Measurements from ENCODE around the gene SELENOF. TPM values are rescaled to one million over a fixed set of nuclear protein-coding genes. Genes with fewer than 3 reads are reported as not detected.

SELENOF gene
- total RNA-seq, 4 donors from 2014 or later, result 32.0 to 130 (median 77.9) TPM

DNA sequence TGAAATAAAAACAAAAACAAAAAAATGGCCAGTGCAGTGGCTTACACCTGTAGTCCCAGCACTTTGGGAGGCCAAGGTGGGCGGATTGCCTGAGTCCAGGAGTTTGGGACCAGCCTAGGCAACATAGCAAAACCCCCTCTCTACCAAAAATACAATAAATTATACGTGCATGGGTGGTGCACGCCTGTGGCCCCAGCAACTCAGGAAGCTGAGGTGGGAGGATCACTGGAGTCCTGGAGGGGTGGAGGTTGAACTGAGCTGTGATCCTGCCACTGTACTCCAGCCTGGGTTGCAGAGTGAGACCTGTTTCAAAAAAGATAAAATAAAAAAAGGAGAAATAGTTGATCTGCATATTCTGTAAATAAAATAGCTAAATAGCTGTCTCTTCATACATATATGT, 41.8 kb upstream of the SELENOF start:
- Histone ChIP-seq H3K27me3 (no peaks in the 10 kb centered on the region), H3K4me1 (peaks cover 0 to 6% (median 0%) of the 10 kb centered on the region in 4 donors), H3K36me3 (no peaks in the 10 kb centered on the region), H3K4me3 (no peak overlapping the region), H3K9me3 (no peaks in the 10 kb centered on the region), H3K27ac (no peak overlapping the region)
- intact Hi-C loops (cut with DNase I; ENCODE audit: low total_unique reads) (loop anchor here (10.0 kb wide), 1 partner anchor 121 kb away; no protein-coding TSS in a partner anchor), in situ Hi-C loops (cut with MboI; ENCODE audit: low pct_ligation_motif_present in 1 of 4, low pct_unique_long_range_greater_than_20kb in 1 of 4, low sequenced_read_pairs in 3 of 4) (loop anchor here in 3 of 4 donors (10.0 to 25.0 kb wide), 2 partner anchors 111 to 118 kb away; no protein-coding TSS in a partner anchor)
- no peak for TF ChIP-seq POLR2AphosphoS5 (IDR thresholded peaks at IDR 0.05)
- no peak for TF ChIP-seq EP300 (IDR thresholded peaks at IDR 0.05; ENCODE audit: low read depth)
- no peak for TF ChIP-seq POLR2A (IDR thresholded peaks at IDR 0.05)
- TF ChIP-seq CTCF (IDR thresholded peaks at IDR 0.05), result no peak
- DNase-seq, result no peak
- WGBS, 2 donors (ENCODE audit: low coverage in 1 of 2), result 86 to 90% methylated on average over 3 of the region's 3 CpGs

DNA sequence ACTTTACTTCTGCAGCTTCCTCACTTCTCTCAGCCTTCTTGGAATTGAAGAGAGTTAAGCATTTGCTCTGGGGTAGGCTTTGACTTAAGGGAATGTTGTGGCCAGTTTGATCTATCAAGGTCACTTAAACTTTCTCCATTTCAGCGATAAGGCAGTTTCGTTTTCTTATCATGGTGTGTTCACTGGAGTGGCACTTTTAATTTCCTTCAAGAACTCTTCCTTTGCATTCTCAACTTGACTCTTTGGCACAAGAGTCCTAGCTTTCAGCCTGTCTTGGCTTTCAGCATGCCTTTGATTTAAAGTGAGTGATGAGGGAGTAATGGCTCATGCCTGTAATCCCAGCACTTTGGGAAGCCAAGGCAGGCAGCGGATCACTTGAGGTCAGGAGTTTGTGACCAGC, 39.2 kb upstream of the SELENOF start:
- WGBS, 2 donors (ENCODE audit: low coverage in 1 of 2), result 86 to 88% methylated on average over 2 to 3 of the region's 3 CpGs
- in situ Hi-C loops (cut with MboI; ENCODE audit: low pct_ligation_motif_present in 1 of 4, low pct_unique_long_range_greater_than_20kb in 1 of 4, low sequenced_read_pairs in 3 of 4), result loop anchor here in 3 of 4 donors (10.0 to 25.0 kb wide), 2 partner anchors 108 to 116 kb away; no protein-coding TSS in a partner anchor
- intact Hi-C loops (cut with DNase I; ENCODE audit: low total_unique reads), result loop anchor here (10.0 kb wide), 1 partner anchor 118 kb away; no protein-coding TSS in a partner anchor
- Histone ChIP-seq H3K4me1 (peaks cover 0 to 6% (median 0%) of the 10 kb centered on the region in 4 donors), H3K27me3 (no peaks in the 10 kb centered on the region), H3K4me3 (no peak overlapping the region), H3K9me3 (no peaks in the 10 kb centered on the region), H3K36me3 (no peaks in the 10 kb centered on the region), H3K27ac (no peak overlapping the region)
- DNase-seq, result no peak
- TF ChIP-seq POLR2A (IDR thresholded peaks at IDR 0.05), result no peak

- Histone ChIP-seq H3K4me3 (no peak overlapping the region), H3K27me3 (no peaks in the 10 kb centered on the region), H3K4me1 (no peaks in the 10 kb centered on the region), H3K36me3 (no peaks in the 10 kb centered on the region), H3K9me3 (no peaks in the 10 kb centered on the region), H3K27ac (no peak overlapping the region)
- DNase-seq, result no peak
- no peak for TF ChIP-seq POLR2A (IDR thresholded peaks at IDR 0.05)
- no peak for TF ChIP-seq EP300 (IDR thresholded peaks at IDR 0.05; ENCODE audit: low read depth)
- no peak for TF ChIP-seq CTCF (IDR thresholded peaks at IDR 0.05)
- TF ChIP-seq POLR2AphosphoS5 (IDR thresholded peaks at IDR 0.05), result no peak
- intact Hi-C loops (cut with DNase I; ENCODE audit: low total_unique reads), result loop anchor here (10.0 kb wide), 1 partner anchor 117 kb away; no protein-coding TSS in a partner anchor
- 77 to 100% methylated on average over 1 of the region's 1 CpG for WGBS, 2 donors (ENCODE audit: low coverage in 1 of 2)
- in situ Hi-C loops (cut with MboI; ENCODE audit: low pct_ligation_motif_present in 1 of 4, low pct_unique_long_range_greater_than_20kb in 1 of 4, low sequenced_read_pairs in 3 of 4), result loop anchor here in 3 of 4 donors (10.0 to 25.0 kb wide), 2 partner anchors 107 to 114 kb away; no protein-coding TSS in a partner anchor
These were observed 37.5 kb upstream of the SELENOF start for GRCh38 chr1:86951430-86951829.

GRCh38 chr1:86950712-86951419, 36.9 kb upstream of the SELENOF start:
- TF ChIP-seq CTCF (IDR thresholded peaks at IDR 0.05) (no peak), POLR2A (IDR thresholded peaks at IDR 0.05) (no peak), POLR2AphosphoS5 (IDR thresholded peaks at IDR 0.05) (no peak), EP300 (IDR thresholded peaks at IDR 0.05; ENCODE audit: low read depth) (no peak)
- Histone ChIP-seq H3K4me3 (no peak overlapping the region), H3K4me1 (no peaks in the 10 kb centered on the region), H3K36me3 (no peaks in the 10 kb centered on the region), H3K9me3 (no peaks in the 10 kb centered on the region), H3K27ac (no peak overlapping the region), H3K27me3 (no peaks in the 10 kb centered on the region)
- WGBS, 2 donors (ENCODE audit: low coverage in 1 of 2), result 72 to 80% methylated on average over 5 of the region's 5 CpGs
- intact Hi-C loops (cut with DNase I; ENCODE audit: low total_unique reads) (loop anchor here (10.0 kb wide), 1 partner anchor 116 kb away; no protein-coding TSS in a partner anchor), in situ Hi-C loops (cut with MboI; ENCODE audit: low pct_ligation_motif_present in 1 of 4, low pct_unique_long_range_greater_than_20kb in 1 of 4, low sequenced_read_pairs in 3 of 4) (loop anchor here in 3 of 4 donors (10.0 to 25.0 kb wide), 2 partner anchors 106 to 114 kb away; no protein-coding TSS in a partner anchor)
- DNase-seq, result no peak
